HG03342 (cell line): ENCODE data around the gene GZMM.

Experiments
- ATAC-seq: cut with Tn5 transposase; IDR thresholded peaks from one replicate; pipeline ENCODE4 v1.9.1; 2021; ENCODE audit warnings: mild to moderate bottlenecking, moderate library complexity; ENCODE audit not compliant: unreplicated experiment

Gene GZMM

DNA sequence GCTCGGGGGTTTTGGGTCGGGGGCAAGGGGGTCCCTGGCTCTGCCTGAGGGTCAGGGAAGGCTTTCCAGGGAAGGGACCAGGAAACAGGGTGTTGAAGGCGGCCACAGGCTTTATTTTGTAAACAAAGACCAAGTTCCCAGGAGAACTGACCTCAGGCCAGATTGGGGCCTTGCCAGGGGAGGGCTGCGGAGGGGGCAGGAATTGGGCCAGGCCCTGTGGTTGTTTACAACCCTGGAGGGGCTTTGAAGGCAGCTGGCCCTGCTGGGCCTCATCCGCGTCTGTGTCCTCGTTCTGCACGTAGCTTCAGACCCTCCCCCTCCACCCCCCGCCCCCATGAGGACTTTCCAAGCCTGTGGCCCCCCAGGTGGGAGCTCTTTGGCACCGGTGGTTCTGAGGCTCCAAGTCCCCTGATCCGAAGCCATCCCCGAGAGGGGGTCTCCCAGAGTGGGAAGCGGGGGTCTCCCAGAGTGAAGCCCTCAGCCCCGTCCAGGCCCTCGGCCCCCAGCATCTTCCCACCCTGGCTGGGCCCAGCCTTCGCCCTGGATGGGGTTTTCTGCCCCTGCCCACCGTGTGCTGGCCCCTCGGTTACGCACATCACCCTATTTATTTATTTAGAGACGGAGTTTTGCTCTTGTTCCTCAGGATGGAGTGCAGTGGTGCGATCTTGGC lies 15.1 kb downstream of the GZMM start:
- ATAC-seq = no peak

DNA sequence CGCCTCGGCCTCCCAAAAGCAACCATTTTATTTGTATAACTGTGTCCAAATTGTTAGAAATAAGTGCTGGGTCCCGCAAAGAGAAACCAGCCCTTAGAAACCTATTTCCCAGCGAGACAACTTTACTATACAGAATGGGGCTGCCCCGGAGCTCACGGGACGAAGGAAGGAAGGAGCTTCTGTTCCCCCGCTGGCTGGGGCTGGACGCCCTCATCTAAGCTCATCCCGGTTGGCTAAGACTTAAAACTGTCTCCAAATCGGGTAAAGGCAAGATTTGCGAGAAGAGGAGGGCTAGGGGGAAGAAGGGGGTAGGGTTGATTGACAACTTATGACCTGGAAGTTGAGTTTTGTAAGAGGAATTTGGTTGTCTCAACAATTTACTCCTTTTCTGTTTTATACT lies 16.3 kb downstream of the GZMM start:
- ATAC-seq = no peak

DNA sequence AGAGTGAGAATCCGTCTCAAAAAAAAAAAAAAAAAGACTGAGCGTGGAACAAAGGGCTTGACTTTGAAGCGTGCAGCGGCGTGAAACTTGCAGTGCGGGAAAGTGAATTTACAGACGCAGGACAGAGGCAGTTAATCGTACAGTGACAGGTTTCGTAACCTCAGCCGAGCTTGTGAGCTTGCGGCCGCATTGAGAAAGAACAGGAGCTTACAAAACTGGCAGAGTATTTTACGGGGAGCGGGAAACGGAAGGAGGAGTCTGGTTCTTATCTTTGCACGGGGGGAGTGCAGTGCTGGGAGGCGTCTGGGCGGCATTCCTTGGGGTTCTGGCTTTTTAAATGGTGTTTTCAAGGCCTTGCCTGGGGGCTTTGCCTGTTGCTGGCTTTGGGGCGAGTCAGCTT lies 22.6 kb downstream of the GZMM start:
- no peak for ATAC-seq

DNA sequence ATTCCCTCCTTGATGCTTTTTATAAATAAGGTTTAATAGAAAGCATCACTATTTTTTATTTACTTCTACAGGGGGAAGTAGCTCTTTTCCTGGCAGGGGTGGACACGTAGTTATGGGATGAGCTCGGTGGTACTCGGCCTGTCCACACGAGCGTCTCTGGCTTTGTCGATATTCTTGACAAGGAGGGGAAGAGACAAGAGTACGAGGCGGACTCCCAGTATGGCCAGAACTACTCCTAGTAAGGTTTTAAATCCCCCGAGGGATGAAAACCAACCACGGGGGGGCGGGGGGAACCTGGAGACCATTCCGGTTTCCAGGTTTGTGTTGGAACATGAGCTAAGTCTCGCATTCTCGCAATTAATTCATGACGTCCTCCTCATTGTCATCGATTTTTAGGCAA lies 23.0 kb downstream of the GZMM start:
- no peak for ATAC-seq

DNA sequence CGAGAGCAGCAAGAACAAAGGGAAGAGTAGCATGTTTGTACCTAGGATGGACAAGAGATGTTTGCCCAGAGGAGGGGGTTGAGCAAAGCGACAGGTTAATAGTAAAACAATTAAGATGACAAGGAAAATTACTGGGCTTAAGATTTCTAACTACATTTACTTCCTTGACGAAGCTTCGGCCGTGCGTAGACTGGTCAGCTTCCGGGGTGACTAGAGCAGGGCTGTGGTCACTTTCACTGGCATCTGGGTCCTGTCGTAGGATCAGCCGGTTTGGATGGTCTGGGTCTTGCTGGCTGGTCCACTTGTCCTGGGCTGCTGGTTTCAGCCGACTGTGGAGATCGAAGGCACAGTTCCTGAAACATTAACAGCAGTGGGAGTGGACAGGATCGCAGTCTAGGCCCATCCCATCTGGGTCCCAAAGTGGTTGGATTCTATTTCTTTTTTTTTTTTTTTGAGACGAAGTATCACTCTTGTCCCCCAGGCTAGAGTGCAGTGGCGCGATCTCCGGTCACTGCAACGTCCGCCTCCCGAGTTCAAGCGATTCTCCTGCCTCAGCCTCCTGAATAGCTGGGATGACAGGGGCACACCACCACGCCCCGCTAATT lies 23.5 kb downstream of the GZMM start:
- no peak for ATAC-seq

DNA sequence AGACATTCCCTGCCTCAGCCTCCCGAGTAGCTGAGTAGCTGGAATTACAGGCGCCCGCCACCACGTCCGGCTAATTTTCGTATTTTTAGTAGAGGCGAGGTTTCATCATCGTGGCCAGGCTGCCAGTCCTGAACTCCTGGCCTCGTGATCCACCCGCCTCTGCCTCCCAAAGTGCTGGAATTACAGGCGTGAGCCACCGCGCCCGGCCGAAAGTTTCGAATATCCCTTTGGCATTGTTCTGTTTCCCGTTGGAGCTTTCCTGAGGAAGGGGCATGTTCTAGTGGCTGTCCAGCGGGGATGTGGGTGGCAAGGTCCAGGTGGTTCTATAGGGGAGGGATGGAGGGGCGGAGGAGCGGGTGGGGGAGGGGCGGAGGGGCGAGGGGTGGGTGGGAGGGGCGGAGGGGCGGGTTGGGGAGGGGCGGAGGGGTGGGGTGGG lies 26.4 kb downstream of the GZMM start:
- ATAC-seq = no peak

DNA sequence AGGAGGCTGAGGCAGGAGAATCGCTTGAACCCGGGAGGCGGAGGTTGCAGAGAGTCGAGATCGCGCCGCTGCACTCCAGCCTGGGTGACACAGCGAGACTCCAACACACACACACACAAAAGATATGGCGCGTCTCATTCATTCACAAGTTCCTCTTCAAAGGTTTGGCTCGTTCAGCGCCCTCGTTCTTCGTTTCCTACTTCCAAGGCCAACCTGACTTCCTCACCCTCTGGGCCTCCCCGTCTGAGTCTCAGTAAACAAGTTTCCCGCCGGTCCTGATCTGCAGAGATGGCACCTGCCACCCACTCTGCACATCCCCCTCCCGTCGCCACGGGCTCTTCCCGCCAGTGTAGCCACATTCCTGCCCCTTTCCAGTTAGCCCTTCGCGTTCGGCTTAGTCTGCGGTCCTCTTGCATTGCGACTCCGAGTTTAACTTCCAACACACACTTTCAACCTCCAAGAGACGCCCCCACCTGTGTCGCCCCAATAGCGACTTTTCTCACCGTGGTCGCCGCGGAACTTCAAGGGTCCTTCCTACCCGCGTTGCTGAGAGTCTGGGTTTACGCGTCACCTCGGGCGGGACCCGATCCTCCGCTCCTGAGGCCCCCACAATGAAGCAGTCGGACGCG lies 27.2 kb downstream of the GZMM start:
- ATAC-seq = no peak

DNA sequence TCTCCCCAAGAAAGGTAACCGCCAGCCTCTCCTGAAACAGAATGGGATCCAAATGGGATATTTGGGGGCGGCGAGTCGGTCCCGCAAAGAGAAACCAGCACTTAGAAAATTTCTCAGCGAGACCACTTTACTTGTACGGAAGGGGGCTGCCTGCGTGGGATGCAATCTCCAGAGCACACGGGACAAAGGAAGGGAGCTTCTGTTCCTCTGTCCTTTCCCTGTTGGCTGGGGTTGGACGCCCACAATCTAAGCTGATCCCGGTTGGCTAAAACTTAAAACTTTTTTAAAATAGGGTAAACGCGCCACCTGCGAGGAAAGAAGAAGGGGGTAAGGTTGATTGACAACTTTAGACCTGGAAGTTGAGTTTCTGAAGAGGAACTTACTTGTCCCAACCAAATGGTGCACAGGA lies 27.7 kb downstream of the GZMM start:
- no peak for ATAC-seq

DNA sequence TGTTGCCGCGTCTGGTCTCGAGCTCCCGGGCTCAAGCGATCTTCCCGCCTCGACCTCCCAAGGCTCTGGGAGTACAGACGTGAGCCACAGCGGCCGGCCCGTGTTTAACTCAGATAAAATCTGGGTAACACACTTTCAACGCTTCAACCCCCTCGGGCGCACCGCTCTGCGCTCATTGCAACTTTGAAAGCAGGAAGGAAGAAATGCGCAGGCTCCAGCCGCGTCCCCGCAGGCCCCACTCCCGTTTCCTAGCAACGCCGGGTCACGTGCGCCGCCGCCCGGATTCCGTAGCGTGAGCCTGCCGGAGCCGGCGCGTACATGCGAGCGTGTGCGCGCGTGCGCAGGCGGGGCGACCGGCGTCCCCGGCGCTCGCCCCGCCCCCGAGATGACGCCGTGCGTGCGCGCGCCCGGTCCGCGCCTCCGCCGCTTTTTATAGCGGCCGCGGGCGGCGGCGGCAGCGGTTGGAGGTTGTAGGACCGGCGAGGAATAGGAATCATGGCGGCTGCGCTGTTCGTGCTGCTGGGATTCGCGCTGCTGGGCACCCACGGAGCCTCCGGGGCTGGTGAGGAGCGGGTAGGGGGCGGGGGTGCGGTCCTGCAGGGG lies 28.4 kb downstream of the GZMM start, which contains the start of gene BSG:
BSG (plus strand) TSS at position 457 of the 603 bp plus-strand sequence; CDS start at position 496, 39 bp downstream.
- ATAC-seq = peak; percentile 74

DNA sequence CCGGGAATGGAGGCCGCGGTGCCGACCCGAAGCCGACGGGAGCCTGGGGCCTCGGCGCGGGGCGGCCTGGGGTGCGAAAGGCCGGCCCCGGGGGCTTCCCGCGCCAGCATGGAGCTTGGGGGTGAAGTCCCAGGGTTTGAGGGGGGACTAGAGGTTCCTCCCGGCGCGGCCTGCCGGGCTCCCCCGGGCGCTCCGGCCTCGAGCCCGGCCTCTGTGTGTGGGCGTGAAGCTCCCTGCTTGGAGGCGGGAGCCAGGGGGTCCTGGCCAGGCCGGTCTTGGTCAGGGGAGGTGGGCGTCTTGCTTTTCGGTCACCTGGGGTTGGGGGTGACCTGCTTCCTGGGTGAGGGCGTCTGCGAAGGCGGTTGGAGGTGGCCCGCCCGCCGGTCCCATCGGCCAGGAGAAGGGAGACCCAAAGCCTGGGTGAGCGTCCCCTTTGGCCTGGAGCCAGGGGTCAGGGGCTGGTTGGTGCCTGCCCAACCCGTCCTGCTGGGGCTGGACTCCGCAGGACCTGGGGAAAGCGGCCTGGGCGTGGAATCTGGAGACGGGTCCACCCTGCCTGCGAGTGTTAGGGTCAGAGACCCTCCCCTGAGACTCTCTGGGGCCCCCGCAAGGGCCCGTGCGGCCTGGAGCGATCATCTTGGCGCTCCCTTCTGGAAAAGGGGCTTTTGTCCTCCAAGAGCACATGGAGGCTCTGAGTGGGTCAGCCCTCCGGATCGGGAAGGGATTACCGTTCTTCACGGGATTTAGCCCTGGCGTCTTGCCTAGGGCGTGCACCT lies 29.1 kb downstream of the GZMM start:
- peak; percentile 29 for ATAC-seq

DNA sequence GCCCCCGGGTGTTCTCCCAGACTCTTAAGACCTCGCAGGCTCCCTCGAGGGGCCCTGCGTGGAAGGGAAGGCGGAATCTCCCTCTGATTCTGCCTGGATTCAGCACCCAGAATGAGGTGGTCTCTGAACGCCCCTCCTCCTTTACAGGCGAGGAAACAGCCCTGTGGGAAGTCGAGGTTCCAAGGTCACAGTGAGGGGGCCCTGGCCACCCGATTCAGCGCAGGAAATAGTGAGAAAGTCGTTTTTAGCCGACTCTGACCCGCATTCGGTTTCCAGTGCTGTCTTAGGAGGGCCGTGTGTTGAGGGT lies 29.6 kb downstream of the GZMM start:
- no peak for ATAC-seq

DNA sequence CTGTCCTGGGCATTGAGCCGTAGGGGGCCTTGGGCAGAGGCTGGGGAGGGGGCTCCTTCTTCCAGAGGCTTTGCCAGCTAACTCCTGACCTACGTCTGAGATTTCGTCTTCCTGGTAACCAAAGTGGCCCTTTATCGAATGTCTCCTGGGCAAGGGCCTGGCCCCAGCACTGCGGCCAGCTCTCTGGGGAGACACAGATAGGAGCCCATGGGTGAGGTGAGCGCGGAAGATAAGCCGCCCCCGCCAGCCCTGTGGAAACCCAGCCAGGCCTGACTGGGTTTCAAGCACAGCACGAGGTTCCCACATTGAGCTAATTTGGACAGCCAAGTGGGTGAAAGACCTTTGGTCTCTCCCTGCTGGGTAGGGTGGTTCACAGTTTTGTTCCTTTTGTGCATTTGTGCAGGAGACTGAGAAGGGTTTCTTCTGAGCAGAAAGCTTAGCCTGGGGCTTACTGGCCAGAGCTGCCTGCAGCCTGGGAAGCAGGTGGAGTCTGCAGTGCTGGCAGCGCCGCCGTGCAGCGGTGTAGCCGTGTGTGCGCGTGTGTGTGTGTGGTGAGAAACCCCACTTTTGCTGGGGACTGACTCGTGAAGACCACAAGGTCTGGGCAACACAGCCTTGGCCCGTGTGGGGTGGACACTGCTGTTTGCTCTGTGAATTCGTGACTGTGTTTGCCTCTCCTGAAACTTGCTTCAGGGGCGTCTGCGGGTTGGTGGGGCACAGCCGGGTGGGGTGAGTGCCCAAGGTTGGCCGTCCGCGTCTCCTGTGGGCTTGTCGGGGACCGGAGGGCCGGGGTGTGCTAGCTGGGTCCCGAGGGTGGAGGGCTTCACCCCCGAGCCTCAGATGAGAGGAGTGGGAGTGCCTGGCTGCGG lies 31.0 kb downstream of the GZMM start:
- ATAC-seq = no peak

DNA sequence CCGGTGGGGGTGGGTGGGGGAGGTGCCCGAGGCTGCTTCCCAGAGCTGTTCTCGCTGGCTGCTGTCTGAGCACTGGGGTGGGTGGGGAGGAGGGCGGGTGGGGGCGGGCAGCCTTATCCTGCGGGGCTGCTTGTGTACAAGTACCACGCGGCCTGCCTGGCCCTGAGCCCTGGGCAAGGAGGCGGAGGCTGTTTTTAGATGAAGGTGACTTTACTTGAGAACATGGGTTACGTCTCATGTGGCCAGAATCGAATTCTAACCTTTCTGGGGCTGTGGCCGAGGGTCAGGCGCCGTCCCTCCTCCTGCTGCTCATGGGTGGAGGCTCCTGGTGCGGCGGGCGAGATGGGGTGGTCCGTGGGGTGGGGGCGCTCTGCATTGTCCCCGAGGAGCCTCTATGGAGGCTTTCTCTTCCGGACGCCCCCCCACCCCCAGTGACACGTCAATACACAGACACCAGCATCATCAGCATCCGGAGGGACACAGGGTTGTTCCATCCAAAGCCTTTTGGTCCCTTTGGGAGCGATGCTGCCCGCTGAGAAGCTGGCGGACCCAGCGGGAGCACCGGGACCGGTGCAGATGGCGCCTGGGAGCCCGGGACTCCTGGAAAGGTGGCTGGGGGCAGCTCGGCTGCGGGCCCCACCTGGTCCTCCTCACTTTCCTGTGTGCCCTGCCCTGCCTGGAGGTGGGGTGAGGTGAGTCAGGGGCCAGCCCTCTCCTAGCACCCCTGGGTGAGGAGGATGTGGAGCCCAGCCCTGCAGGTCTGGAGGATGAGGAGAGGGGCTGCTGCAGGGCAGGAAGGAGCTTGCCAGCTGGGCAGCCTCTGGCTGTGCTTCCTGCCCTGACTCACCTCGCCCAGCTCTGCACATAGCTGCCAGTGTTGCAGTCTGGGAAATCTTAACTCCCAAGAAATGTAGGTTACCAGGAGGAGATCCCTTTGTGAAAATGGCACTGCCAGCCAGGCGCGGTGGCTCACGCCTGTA lies 32.0 kb downstream of the GZMM start:
- no peak for ATAC-seq

DNA sequence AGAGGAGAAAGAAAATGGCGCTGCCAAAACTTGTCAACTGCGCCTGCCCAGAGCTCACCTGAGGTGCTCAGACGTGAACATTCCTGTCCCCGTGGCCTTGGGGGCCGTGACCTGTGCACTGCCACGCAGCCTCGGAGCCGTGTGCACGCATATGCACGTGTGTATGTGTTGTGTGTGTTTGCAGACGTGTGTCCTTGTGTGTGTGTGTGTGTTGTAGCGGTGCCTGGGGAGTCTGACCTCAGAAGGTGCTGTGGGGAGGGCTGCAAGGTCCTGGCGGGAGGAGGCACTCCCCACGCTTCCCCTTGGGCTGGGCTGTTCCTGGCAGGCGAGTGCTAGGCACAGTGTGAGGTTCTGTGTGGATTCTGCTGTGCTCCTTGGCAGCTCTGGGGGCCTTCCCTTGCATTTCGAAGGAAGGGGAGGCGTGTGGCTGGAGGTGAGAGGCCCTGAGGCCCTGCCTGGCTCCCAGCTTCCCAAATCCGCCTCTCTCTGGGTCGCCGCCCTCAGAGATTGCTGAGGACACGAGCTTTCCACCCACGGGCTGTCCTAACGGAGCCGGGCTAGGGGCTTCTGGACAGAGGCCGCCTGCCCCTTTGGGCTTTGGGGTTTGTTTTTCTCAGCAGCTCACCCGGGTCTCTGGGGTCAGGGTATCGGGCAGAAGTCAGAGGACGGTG lies 33.0 kb downstream of the GZMM start:
- no peak for ATAC-seq

DNA sequence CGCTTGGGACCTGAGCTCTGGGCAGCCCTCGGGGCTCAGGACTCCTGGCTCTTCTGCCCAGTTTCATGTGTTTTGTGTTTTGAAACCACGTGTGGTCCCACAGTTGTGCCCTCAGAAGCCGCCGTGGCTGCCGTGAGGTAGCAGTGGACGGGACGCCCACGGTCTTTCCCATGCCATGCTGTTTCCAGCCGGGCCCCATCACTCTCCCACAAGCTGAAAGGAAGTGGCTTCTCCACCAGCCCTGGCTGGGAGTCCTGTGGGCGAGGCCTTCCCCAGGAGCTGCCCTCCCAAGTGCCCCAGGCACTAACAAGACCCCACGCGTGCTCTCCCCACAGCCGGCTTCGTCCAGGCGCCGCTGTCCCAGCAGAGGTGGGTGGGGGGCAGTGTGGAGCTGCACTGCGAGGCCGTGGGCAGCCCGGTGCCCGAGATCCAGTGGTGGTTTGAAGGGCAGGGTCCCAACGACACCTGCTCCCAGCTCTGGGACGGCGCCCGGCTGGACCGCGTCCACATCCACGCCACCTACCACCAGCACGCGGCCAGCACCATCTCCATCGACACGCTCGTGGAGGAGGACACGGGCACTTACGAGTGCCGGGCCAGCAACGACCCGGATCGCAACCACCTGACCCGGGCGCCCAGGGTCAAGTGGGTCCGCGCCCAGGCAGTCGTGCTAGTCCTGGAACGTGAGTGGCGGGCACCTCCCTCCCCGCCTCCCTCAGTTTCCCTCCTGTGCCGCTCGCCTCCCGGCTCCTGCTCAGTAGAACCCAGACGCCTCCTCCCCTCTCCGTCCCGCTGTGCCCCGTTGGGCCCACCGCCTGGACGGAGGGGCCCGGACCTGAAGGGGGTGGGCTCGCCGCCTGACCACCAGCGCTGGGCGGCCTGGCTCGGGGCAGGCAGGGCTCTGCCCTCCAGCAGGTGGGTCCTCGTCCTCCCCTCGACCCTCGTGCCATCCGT lies 33.9 kb downstream of the GZMM start:
- no peak for ATAC-seq

DNA sequence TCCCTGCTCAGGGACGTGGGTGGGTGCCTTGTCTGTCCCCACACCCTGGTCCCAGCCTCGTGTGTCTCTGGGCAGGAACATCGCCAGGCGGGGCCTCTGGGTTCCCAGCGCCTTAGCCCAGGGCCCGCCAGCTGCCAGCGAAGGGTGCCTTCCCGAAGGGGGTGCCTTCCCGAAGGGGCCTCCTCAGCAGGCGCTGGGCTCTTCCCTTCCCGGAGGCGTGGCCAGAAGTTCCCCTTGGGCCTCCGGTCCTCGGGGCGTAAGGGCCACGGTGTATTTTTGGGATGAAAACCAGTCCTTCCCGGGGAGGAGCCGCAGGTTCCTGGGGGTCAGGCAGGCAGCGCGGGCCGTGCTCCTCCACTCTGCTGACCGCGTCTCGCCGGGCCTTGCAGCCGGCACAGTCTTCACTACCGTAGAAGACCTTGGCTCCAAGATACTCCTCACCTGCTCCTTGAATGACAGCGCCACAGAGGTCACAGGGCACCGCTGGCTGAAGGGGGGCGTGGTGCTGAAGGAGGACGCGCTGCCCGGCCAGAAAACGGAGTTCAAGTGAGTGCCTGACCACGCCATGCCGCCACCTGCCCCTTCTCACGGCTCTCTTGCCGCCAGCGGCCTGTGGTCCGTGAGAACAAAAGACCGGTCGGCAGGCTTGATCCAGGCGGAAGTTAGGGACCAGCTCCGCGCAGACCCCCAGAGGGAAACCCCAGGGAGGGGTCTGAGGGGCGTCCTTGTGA lies 35.4 kb downstream of the GZMM start:
- ATAC-seq = no peak

DNA sequence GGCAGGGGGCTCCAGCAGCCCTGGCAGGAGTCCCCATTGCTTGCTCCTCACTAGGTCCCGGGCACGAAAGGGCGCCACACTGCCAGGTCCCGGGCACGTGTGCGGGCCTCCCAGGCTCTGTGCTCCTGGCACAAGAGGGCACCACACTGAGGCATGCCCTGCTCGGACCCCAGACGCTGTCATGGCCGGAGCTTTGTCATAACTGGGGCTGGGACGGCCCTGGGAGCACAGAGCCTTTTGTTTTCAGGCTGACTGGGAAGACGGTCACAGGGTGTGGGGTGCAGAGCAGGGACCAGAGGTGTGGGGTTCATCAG lies 35.9 kb downstream of the GZMM start:
- no peak for ATAC-seq
